Endothelial cell of hepatic sinusoid (primary cell): ENCODE measurements around the gene MYO6.

Experiments
- in situ Hi-C: cut with HindIII; loops from 2 replicates; pipeline ENCODE4 v1.10.0; 2017; ENCODE audit warnings: low sequenced_read_pairs

MYO6 gene

DNA sequence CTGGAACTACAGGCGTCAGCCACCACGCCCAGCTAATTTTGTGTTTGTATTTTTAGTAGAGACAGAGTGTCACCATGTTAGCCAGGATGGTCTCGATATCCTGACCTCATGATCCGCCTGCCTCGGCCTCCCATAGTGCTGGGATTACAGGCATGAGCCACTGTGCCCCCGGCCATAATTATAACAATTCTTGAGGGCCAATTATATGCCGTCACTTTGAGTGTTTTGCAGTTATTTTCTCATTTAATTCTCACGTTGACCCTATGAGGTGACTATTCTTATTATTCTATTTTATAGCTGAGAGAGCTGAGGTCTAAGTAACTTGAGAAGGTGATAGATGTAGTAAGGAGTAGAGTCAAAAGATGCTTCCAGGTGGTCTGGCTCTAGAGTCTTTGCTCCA, 13.0 kb downstream of the MYO6 start:
- in situ Hi-C loops: no loop called here

DNA sequence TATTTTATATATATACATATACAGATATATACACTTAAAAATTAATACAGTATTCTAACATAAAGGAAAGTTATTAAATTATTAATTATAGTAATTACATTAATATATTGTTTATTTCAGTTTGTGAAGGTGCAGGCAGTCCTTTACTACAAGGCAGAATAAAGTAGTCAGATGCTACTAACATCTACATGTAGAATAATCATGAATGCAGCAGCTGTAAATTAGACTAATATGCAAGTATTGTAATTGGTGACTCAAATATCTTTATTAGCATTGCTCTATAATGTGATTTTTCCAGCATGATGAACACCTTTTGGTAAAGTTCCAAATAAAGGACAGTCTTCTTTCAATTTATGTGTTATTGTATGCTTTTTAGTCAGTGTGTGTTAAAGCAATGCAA, 17.3 kb downstream of the MYO6 start:
- in situ Hi-C loops: no loop called here

GRCh38 chr6:75770844-75771243, 21.8 kb downstream of the MYO6 start:
- in situ Hi-C loops: no loop called here

- in situ Hi-C loops: no loop called here
These were observed 26.2 kb downstream of the MYO6 start for GRCh38 chr6:75775219-75775618.

- in situ Hi-C loops: no loop called here
These were observed 27.4 kb downstream of the MYO6 start for GRCh38 chr6:75776461-75776860.

DNA sequence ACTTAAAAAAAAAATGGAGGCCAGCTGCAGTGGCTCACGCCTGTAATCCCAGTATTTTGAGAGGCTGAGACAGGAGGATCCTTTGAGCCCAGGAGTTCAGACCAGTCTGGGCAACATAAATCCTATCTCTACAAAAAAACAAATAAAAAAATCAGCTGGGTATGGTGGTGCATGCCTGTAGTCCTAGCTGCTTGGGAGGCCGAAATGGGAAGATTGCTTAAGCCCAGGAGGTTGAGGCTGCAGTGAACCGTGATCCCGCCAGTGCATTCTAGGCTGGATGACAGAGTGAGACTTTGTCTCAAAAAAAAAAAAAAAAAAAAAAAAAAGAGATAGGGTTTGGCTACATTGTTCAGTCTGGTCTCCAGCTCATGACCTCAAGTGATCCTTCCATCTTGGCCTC, 29.7 kb downstream of the MYO6 start:
- in situ Hi-C loops: no loop called here

- in situ Hi-C loops: loop anchor here (5.0 kb wide), 2 partner anchors 61 to 94 kb away; no protein-coding TSS in a partner anchor
These were observed 37.1 kb downstream of the MYO6 start for GRCh38 chr6:75786152-75786551.

DNA sequence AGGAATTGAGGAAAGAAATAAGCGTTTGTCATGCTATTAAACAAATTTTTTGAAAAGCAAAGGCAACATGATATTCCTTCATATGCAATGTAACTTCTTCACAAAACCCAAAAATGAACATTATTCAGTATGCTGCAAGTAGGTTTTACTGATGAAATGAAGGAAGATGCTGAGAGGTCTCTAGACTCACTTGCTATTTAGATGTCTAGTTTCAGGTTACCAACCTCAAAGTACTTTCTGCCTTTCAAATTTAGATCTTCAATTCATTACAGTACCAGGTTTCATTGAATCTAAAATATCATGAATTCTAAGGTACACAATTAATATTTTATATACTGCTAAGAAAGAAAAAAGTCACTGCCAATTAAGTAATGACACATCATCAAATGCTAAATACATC, 39.9 kb downstream of the MYO6 start:
- in situ Hi-C loops: loop anchor here (5.0 kb wide), 2 partner anchors 58 to 97 kb away; no protein-coding TSS in a partner anchor

DNA sequence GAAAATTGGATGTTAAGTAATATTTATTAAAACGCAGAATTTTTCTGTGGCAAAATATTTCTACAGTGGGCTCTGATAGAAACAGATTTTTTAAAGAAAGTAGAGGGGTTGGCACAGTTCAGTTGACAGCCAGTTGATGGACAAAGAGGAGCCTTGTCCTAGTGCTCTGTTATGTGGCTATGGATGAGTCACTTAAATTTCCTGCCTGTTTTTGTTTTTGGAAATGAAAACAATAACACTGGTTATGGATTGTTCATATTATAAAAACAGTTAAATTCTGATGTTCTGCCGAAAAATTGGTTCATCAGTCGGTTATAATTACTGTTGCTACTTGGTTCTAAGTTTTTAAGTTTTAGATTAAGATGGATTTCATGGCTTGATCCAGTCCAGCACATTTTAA, 42.8 kb downstream of the MYO6 start:
- in situ Hi-C loops: no loop called here

DNA sequence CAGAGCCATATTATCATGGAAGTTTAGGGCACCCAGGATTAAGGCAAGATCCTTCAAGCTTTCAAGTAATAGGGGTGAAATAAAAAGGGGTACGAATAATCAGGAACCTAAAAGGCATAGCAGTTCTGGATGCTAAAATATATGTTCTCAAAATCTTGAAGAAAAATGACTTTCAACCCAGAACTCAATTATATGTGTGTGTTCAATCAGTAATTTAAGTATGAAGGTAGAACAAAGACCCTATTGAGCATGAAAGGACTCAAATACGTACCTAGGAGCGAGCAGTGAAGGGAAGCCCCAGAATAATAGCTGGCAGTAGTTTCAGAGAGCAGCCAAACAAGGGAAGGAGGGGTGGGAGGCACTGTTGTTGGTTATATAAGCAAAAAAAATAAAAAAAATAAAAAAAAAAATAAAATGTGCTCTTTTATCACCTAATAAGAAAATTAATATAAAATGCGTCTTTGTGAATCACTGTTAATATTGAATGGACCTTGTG, 45.4 kb downstream of the MYO6 start:
- in situ Hi-C loops: no loop called here

- in situ Hi-C loops: no loop called here
These were observed 46.1 kb downstream of the MYO6 start for GRCh38 chr6:75794954-75795739.

DNA sequence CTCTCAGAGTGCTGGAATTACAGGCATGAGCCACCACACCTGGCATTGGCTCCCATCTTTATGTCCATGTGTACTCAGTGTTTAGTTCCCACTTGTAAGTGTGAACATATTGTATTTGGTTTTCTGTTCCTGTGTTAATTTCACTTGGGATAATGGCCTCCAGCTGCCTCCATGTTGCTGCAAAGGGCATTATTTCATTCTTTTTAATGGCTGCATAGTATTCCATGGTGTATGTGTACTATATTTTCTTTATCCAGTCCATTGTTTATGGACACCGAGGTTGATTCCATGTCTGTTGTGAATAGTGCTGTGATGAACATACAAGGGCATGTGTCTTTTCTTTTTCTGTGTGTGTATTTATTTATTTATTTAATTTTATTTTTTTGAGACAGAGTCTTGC, 47.7 kb downstream of the MYO6 start:
- in situ Hi-C loops: no loop called here

DNA sequence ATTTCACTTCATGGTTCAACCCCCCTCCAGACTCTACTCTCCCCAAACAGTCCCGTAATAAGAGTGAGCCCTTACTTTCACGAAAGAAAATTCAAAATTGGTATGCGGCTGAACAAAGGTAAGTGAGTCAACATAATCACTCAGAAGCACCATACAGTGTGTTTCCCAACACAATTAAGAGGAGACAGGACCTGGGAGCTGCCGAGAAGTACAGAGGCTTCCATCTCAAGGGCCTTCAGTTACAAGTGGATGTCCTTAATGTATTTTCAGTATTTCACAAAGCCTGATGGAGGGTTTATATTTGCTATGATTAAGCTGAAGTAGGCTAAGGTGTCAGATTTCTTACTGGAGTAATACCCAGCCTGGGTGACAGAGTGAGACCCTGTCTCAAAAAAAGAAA, 51.1 kb downstream of the MYO6 start:
- in situ Hi-C loops: no loop called here

- in situ Hi-C loops: no loop called here
These were observed 51.9 kb downstream of the MYO6 start for GRCh38 chr6:75800708-75801505.

- in situ Hi-C loops: no loop called here
These were observed 53.3 kb downstream of the MYO6 start for GRCh38 chr6:75802366-75802765.

GRCh38 chr6:75808507-75808906, 59.5 kb downstream of the MYO6 start:
- in situ Hi-C loops: no loop called here

GRCh38 chr6:75812560-75812959, 63.5 kb downstream of the MYO6 start:
- in situ Hi-C loops: no loop called here

GRCh38 chr6:75813476-75814250, 64.6 kb downstream of the MYO6 start:
- in situ Hi-C loops: no loop called here

- in situ Hi-C loops: no loop called here
These were observed 66.7 kb downstream of the MYO6 start for GRCh38 chr6:75815756-75816155.

DNA sequence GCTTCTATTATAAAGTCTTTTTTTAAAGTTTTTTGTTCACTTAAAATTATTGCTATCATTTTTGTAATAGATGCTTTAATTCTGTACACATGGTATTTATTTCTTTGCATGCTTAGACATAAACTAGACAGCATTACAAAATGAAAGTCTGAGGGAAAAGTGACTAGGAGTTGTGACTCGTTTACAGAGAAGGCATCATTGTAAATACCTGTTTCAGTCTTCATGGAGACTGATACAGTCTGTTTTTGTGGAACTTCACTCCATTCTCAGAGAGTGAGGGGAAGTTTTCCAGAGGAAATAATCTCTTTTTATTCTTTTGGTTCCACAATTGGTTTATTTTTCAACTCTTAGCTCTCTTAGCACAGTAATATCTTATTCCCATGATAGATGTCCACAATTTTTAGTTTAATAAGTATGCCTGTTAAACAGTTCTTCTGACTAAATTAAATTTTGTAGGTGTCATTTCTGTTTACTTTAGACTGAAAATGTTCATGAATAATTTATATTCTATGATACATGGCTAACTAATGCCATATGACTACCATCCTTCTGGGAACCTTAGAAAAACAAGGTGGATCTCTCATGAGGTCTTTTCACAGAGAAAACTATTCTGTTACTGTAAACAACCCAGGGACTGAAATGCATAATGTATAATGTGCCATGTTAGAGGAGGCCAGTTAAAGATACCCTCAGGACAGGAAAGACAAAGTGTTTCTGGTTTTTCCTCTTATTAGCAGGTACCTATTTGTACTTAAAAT, 69.2 kb downstream of the MYO6 start:
- in situ Hi-C loops: no loop called here
